ENCODE measurements around the gene HBA2.
"Not testable (repeated sequence)": the region's sequence is repeated elsewhere in the genome, so short reads cannot be mapped to it uniquely, and the experiment has no call there.

HBA2 gene

DNA sequence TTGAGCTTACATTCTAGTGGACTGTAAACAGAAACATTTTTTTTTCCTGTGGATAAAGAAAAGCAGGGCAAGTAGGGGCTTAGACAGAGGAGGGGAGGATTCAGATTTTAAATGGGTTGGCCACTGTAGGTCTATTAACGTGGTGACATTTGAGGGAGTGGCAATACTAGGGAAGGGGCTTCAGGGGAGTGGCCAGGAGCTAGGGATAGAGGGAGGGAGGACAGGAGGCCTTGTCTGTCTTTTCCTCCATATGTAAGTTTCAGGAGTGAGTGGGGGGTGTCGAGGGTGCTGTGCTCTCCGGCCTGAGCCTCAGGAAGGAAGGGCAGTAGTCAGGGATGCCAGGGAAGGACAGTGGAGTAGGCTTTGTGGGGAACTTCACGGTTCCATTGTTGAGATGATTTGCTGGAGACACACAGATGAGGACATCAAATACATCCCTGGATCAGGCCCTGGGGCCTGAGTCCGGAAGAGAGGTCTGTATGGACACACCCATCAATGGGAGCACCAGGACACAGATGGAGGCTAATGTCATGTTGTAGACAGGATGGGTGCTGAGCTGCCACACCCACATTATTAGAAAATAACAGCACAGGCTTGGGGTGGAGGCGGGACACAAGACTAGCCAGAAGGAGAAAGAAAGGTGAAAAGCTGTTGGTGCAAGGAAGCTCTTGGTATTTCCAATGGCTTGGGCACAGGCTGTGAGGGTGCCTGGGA, 13.4 kb upstream of the HBA2 start:
- DNase-seq = no peak

DNA sequence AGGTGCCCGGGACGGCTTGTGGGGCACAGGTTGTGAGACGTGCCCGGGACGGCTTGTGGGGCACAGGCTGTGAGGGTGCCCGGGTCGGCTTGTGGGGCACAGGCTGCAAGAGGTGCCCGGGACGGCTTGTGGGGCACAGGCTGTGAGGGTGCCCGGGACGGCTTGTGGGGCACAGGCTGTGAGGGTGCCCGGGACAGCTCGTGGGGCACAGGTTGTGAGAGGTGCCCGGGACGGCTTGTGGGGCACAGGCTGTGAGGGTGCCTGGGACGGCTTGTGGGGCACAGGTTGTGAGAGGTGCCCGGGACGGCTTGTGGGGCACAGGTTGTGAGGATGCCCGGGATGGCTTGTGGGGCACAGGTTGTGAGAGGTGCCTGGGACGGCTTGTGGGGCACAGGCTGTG, 12.4 kb upstream of the HBA2 start:
- DNase-seq = not testable (repeated sequence)

DNA sequence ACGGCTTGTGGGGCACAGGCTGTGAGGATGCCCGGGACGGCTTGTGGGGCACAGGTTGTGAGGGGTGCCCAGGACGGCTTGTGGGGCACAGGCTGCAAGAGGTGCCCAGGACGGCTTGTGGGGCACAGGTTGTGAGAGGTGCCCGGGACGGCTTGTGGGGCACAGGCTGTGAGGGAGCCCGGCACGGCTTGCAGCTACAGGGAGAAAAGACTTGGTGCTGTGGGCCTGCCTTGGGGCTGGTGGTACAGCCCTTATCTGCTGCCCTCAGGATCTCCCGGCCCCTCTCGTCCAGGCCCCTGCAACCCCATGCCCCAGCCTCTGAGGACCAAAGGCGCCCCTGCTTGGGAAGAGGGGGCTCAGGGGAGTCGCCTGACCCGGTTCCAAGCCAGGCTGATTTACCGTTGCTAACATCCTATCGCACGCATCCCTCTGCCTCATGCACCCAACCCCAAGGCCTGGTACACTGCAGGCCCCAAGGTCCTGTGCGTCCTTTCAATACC, 11.9 kb upstream of the HBA2 start:
- DNase-seq = no peak

DNA sequence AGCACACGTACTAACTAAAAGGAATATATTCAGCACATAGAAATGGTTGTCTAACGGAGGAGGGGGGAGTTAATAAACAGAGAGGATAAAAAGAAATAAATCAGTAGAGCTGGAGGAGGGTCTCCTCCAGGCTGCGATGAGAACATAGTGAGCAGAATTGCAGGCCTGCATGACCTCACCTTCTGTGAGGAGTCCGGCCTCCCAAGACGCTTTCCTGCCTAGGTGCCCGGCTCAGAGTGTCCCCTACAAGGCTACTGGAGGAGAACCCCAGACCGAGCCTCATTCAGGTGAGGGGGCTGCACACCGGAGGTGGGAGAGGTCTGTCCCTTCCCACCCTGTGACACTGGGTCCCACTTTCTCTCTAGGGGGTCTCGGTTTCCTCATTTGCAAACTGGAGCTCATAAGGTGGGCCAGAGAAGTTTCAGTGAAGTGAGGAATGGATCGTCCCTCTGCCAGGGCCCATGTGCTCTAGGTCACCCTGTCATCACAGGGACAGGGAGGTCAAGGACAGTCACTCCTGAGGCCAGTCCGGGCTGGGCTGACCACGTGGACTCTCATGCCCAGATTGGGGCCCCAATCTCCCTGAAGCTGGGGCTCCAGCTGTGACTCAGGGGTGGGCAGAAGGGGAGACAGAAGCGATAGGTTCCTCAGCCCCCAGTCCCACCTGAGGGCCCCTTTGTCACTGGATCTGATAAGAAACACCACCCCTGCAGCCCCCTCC, 10.2 kb upstream of the HBA2 start:
- no peak for DNase-seq

DNA sequence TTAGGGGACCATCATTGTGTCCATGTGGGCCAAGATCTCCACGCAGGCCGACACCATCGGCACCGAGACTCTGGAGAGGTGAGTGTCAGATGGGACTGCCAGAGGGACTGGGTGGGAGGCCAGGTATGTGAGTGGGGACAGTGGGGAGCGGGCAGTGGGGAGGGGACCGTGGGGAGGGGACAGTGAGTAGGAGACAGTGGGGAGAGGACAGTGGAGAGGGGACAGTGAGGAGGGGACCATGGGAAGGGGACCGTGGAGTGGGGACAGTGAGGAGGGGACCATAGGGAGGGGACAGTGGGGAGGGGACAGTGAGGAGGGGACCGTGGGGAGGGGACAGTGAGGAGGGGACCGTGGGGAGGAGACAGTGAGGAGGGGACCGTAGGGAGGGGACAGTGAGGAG, 9.5 kb upstream of the HBA2 start:
- DNase-seq = not testable (repeated sequence)

DNA sequence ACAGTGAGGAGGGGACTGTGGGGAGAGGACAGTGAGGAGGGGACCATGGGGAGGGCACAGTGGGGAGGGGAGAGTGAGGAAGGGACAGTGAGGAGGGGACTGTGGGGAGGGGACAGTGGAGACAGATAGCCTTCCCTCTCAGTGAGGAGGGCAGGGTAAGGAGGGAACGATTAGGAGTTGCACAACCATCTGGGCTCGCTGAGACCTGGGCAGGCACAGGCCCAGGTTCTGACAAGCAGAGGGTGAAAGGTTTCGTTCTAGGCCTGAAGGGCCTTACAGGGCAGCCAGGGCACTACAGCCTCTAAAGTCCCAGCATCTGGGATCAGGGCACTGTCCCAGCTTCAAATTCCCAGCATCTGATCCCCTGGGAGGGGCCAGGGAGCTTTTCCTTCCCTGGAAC, 9.0 kb upstream of the HBA2 start:
- DNase-seq = not testable (repeated sequence)

DNA sequence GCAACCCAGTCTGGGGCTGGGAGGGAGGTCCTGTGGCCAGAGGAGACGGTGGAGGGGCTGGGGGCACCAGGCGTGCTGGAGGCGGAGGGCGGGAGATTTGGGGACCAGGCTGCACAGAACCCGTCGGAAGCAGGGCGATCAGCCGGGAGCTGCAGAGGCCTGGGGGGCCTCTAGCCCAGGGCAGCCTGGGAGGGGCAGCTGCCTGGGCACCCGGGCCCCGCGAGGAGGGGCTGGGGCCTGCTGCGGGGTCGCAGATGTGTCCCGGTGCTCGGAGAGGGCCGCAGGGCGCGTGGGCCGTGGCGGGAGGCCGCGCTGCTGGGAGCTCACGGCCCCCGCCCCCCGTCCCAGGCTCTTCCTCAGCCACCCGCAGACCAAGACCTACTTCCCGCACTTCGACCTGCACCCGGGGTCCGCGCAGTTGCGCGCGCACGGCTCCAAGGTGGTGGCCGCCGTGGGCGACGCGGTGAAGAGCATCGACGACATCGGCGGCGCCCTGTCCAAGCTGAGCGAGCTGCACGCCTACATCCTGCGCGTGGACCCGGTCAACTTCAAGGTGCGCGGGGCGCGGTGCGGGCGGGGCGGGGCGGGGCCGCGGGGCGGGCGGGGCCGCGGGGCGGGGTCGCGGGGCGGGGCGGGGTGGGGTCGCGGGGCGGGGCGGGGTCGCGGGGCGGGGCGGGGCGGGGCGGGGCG, 8.4 kb upstream of the HBA2 start:
- not testable (repeated sequence) for DNase-seq

DNA sequence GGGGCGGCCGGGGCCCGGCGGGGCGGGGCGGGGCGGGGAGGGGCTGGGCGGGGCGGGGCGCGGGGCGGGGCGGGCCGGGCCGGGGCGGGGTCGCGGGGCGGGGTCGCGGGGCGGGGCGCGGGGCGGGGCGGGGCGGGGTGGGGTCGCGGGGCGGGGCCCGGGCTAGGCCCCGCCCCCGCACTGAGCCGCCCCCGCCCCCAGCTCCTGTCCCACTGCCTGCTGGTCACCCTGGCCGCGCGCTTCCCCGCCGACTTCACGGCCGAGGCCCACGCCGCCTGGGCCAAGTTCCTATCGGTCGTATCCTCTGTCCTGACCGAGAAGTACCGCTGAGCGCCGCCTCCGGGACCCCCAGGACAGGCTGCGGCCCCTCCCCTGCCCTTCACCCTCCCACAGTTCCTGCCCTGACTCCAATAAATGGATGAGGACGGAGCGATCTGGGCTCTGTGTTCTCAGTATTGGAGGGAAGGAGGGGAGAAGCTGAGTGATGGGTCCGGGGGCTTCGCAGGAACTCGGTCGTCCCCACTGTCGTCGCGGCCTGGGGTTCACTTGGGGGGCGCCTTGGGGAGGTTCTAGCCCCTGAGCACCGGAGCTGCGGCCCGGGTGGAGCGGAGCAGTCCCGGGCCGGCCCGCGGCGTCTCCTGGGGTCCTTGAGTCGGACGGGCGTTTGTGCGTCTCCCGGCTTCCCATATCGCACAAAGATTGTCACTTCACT, 7.7 kb upstream of the HBA2 start:
- DNase-seq = no peak

DNA sequence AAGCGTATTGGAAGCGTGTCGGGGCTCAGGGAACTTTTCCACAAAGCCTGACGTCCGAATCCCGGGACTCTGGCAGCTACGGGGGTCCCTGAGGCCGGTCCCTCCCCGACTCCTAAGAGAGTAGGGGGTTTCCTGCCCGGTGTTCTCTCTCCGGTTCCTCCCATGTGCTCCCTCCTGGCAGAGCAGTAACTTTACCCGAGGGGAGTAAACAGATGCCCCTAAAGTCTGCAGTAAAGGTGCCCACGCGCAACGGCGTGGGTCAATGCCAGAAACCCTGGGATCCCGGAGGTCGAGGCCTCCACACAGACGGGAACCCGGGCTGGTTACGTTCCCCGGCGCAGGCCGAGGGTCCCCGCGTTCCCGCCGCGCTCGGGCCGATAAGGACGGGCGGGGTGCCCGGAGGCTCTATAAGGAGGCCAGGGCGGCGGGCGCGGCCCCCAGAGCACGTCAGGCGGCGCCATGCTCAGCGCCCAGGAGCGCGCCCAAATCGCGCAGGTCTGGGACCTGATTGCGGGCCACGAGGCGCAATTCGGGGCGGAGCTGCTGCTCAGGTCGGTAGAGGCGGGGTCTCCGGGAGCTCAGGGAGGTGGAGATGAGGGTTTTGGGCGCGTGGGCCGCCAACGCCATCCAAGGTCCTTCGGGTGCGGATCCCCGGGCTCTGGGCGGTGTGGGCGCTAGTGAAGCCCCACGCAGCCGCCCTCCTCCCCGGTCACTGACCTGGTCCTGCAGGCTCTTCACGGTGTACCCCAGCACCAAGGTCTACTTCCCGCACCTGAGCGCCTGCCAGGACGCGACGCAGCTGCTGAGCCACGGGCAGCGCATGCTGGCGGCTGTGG, 6.9 kb upstream of the HBA2 start, which contains the start of gene HBM:
Gene HBM, plus strand, starts transcription at position 440 of the 836 bp plus-strand sequence. Its CDS starts 20 bp downstream, at position 460.
- DNase-seq = no peak

DNA sequence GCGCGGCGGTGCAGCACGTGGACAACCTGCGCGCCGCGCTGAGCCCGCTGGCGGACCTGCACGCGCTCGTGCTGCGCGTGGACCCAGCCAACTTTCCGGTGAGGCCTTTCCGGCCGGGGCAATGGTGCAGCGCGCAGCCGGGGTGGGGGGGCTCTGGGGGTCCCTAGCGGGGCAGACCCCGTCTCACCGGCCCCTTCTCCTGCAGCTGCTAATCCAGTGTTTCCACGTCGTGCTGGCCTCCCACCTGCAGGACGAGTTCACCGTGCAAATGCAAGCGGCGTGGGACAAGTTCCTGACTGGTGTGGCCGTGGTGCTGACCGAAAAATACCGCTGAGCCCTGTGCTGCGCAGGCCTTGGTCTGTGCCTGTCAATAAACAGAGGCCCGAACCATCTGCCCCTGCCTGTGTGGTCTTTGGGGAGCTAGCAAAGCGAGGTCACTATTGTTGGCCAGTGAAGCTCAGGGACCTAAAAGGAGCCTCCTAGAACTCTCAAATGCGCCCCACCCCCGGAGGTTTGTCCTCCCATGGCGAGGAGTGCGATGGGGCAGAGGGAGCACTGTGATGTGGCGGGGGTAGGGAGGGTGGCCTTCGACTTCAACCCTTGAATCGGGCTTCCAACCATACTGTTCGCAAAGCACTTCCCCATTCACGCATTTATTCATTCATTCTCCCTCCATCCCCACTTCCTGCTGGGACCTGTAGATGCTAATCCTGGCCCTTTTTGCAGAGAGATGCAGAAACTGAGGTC, 6.1 kb upstream of the HBA2 start:
- no peak for DNase-seq

DNA sequence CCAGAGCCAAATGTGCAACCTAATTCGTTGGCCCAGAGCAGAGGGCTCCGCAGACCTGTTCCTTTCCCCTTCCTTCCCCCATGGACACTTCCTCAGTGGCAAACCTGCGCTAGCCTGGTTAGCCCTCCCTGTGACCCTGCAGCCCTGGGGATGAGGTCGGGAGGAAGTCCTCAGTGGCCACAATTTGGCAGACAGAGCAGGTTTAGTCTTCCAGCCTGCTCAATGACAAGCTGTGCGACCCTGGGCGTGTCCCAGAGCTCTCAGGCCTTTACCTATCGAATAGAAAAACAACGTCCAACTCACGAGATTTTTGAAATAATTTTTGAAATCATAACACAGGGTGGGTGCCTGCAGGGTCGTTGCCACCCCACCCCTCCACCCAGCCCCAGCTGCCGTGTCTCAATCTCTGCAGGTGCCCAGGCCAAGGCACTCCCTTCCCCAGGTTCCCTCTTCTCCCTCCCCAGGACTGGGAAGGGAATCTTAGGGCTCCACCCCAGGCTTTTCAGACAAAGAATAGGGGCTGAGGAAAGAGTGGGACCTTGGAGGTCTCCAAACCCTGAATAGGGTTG, 5.5 kb upstream of the HBA2 start:
- DNase-seq = no peak

DNA sequence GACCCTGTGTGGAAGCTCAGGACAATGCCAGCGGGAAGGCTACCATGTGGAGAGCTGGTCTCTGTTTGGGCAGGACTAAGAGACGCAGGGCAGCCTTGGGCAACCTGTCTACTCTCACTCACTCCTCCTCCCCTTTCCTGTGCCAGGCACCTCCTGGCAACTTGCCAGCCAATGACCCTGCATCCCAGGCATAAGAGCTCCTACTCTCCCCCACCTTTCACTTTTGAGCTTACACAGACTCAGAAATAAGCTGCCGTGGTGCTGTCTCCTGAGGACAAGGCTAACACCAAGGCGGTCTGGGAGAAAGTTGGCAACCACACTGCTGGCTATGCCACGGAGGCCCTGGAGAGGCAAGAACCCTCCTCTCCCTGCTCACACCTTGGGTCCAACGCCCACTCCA, 4.3 kb upstream of the HBA2 start:
- no peak for DNase-seq

DNA sequence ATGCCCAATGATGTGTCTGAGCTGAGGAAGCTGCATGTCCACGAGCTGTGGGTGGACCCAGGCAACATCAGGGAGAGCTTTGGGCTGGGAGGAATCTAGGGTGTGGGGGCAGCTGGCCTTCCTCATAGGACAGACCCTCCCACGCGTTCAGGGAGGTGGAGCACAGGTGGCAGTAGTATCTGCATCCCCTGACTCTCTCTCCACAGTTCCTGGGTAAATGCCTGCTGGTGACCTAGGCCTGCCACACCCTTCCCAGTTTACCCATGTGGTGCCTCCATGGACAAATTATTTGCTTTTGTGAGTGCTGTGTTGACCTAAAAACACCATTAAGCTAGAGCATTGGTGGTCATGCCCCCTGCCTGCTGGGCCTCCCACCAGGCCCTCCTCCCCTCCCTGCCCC, 3.7 kb upstream of the HBA2 start:
- DNase-seq = no peak

DNA sequence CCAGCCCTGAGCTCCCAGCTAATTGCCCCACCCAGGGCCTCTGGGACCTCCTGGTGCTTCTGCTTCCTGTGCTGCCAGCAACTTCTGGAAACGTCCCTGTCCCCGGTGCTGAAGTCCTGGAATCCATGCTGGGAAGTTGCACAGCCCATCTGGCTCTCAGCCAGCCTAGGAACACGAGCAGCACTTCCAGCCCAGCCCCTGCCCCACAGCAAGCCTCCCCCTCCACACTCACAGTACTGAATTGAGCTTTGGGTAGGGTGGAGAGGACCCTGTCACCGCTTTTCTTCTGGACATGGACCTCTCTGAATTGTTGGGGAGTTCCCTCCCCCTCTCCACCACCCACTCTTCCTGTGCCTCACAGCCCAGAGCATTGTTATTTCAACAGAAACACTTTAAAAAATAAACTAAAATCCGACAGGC, 2.6 kb upstream of the HBA2 start:
- not testable (repeated sequence) for DNase-seq

DNA sequence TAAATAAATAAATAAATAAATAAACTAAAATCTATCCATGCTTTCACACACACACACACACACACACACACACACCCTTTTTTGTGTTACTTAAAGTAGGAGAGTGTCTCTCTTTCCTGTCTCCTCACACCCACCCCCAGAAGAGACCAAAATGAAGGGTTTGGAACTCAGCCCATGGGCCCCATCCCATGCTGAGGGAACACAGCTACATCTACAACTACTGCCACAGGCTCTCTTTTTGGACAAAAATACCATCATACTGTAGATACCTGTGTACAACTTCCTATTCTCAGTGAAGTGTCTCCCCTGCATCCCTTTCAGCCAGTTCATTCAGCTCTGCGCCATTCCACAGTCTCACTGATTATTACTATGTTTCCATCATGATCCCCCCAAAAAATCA, 1.9 kb upstream of the HBA2 start:
- no peak for DNase-seq

DNA sequence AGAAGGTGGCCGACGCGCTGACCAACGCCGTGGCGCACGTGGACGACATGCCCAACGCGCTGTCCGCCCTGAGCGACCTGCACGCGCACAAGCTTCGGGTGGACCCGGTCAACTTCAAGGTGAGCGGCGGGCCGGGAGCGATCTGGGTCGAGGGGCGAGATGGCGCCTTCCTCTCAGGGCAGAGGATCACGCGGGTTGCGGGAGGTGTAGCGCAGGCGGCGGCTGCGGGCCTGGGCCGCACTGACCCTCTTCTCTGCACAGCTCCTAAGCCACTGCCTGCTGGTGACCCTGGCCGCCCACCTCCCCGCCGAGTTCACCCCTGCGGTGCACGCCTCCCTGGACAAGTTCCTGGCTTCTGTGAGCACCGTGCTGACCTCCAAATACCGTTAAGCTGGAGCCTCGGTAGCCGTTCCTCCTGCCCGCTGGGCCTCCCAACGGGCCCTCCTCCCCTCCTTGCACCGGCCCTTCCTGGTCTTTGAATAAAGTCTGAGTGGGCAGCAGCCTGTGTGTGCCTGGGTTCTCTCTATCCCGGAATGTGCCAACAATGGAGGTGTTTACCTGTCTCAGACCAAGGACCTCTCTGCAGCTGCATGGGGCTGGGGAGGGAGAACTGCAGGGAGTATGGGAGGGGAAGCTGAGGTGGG, 657 bp downstream of the HBA2 start:
- not testable (repeated sequence) for DNase-seq

DNA sequence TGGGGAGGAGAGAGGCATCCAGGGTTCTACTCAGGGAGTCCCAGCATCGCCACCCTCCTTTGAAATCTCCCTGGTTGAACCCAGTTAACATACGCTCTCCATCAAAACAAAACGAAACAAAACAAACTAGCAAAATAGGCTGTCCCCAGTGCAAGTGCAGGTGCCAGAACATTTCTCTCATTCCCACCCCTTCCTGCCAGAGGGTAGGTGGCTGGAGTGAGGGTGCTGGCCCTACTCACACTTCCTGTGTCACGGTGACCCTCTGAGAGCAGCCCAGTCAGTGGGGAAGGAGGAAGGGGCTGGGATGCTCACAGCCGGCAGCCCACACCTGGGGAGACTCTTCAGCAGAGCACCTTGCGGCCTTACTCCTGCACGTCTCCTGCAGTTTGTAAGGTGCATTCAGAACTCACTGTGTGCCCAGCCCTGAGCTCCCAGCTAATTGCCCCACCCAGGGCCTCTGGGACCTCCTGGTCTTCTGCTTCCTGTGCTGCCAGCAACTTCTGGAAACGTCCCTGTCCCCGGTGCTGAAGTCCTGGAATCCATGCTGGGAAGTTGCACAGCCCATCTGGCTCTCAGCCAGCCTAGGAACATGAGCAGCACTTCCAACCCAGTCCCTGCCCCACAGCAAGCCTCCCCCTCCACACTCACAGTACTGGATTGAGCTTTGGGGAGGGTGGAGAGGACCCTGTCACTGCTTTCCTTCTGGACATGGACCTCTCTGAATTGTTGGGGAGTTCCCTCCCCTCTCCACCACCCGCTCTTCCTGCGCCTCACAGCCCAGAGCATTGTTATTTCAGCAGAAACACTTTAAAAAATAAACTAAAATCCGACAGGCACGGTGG, 1.5 kb downstream of the HBA2 start:
- not testable (repeated sequence) for DNase-seq

DNA sequence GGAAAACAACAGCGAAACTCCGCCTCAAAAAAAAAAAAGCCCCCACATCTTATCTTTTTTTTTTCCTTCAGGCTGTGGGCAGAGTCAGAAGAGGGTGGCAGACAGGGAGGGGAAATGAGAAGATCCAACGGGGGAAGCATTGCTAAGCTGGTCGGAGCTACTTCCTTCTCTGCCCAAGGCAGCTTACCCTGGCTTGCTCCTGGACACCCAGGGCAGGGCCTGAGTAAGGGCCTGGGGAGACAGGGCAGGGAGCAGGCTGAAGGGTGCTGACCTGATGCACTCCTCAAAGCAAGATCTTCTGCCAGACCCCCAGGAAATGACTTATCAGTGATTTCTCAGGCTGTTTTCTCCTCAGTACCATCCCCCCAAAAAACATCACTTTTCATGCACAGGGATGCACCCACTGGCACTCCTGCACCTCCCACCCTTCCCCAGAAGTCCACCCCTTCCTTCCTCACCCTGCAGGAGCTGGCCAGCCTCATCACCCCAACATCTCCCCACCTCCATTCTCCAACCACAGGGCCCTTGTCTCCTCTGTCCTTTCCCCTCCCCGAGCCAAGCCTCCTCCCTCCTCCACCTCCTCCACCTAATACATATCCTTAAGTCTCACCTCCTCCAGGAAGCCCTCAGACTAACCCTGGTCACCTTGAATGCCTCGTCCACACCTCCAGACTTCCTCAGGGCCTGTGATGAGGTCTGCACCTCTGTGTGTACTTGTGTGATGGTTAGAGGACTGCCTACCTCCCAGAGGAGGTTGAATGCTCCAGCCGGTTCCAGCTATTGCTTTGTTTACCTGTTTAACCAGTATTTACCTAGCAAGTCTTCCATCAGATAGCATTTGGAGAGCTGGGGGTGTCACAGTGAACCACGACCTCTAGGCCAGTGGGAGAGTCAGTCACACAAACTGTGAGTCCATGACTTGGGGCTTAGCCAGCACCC, 2.6 kb downstream of the HBA2 start:
- no peak for DNase-seq
